ENCODE results near the gene AP3D1. TPM values are rescaled to one million over a fixed set of nuclear protein-coding genes. Genes with fewer than 3 reads are reported as not detected.

The AP3D1 gene
- total RNA-seq, 1 experiment from 2014 or later: 93.3 TPM

- DNase-seq (ENCODE audit: low read depth): no peak
Observed at GRCh38 chr19:2181633-2181997, 30.2 kb upstream of the AP3D1 start.

GRCh38 chr19:2180881-2181632 is 29.7 kb upstream of the AP3D1 start:
- no peak for DNase-seq (ENCODE audit: low read depth)

- DNase-seq (ENCODE audit: low read depth): no peak
Observed at GRCh38 chr19:2180114-2180513, 28.7 kb upstream of the AP3D1 start.

GRCh38 chr19:2179095-2179494 is 27.7 kb upstream of the AP3D1 start:
- no peak for DNase-seq (ENCODE audit: low read depth)

GRCh38 chr19:2176337-2176994 is 25.1 kb upstream of the AP3D1 start:
- DNase-seq (ENCODE audit: low read depth): no peak

GRCh38 chr19:2175742-2176141 is 24.4 kb upstream of the AP3D1 start:
- DNase-seq (ENCODE audit: low read depth): no peak

- no peak for DNase-seq (ENCODE audit: low read depth)
Observed at GRCh38 chr19:2173767-2174577, 22.6 kb upstream of the AP3D1 start.

- no peak for DNase-seq (ENCODE audit: low read depth)
Observed at GRCh38 chr19:2173388-2173766, 22.0 kb upstream of the AP3D1 start.

GRCh38 chr19:2171349-2172145 is 20.2 kb upstream of the AP3D1 start:
- DNase-seq (ENCODE audit: low read depth): peak; percentile 18

GRCh38 chr19:2170987-2171348 is 19.6 kb upstream of the AP3D1 start:
- DNase-seq (ENCODE audit: low read depth): no peak

GRCh38 chr19:2170219-2170618 is 18.9 kb upstream of the AP3D1 start:
- no peak for DNase-seq (ENCODE audit: low read depth)

- peak; percentile 100 for DNase-seq (ENCODE audit: low read depth)
Observed at GRCh38 chr19:2168619-2169424, 17.5 kb upstream of the AP3D1 start.

GRCh38 chr19:2167896-2168618 is 16.7 kb upstream of the AP3D1 start:
- peak; percentile 67 for DNase-seq (ENCODE audit: low read depth)

- peak; percentile 82 for DNase-seq (ENCODE audit: low read depth)
Observed at GRCh38 chr19:2166741-2167738, 15.7 kb upstream of the AP3D1 start.

GRCh38 chr19:2164020-2164998 is 12.9 kb upstream of the AP3D1 start:
- peak; percentile 48 for DNase-seq (ENCODE audit: low read depth)

- no peak for DNase-seq (ENCODE audit: low read depth)
Observed at GRCh38 chr19:2160379-2160778, 9.0 kb upstream of the AP3D1 start.

GRCh38 chr19:2157452-2157851 is 6.1 kb upstream of the AP3D1 start:
- DNase-seq (ENCODE audit: low read depth): no peak

GRCh38 chr19:2154587-2155075 is 3.3 kb upstream of the AP3D1 start:
- peak; percentile 70 for DNase-seq (ENCODE audit: low read depth)

Measured in Daoy (cell line).